ENCODE data around the gene NR0B2. TPM values are rescaled to one million over a fixed set of nuclear protein-coding genes. Genes with fewer than 3 reads are reported as not detected.

NR0B2 gene
- total and polyA plus RNA-seq, 2 of the 13 experiments (the other 11 are each of a cell fraction or from before 2014, with no cell fraction given): 72.5 to 133 TPM

- TF ChIP-seq ZNF710 (CRISPR knock-in tag; IDR thresholded peaks at IDR 0.05; ENCODE audit: borderline replicate concordance) (peak; percentile 92), TGIF2 (CRISPR knock-in tag; IDR thresholded peaks at IDR 0.05) (peak; percentile 64), JUN (CRISPR knock-in tag; IDR thresholded peaks at IDR 0.05) (peak; percentile 70; the same call in 1 of the 2 replicates), PCBP1 (IDR thresholded peaks at IDR 0.05; ENCODE audit: borderline replicate concordance, low read depth, low read length) (no peak), PAXIP1 (CRISPR knock-in tag; conservative IDR thresholded peaks at IDR 0.05) (peak; percentile 96), FOXP1 (IDR thresholded peaks at IDR 0.05) (0 out of 2 replicates have a peak, but pooled peaks have one; percentile 11), FOXP1 (CRISPR knock-in tag; IDR thresholded peaks at IDR 0.05) (peak; percentile 47; the same call in 1 of the 2 replicates), ATF7 (IDR thresholded peaks at IDR 0.05) (no peak), ATF7 (CRISPR knock-in tag; IDR thresholded peaks at IDR 0.05) (0 out of 2 replicates have a peak, but pooled peaks have one; percentile 58), MAFG (CRISPR knock-in tag; IDR thresholded peaks at IDR 0.05) (no peak), ARID2 (CRISPR knock-in tag; IDR thresholded peaks at IDR 0.05; ENCODE audit: borderline replicate concordance) (no peak), RBM39 (IDR thresholded peaks at IDR 0.05; ENCODE audit: low read depth, low read length, poor library complexity, severe bottlenecking) (no peak), KAT2B (IDR thresholded peaks at IDR 0.05; ENCODE audit: borderline replicate concordance, low read depth, low read length) (no peak), GATAD2A (CRISPR knock-in tag; IDR thresholded peaks at IDR 0.05) (peak; percentile 94), ZNF230 (CRISPR knock-in tag; IDR thresholded peaks at IDR 0.05) (no peak), CAMTA2 (CRISPR knock-in tag; IDR thresholded peaks at IDR 0.05; ENCODE audit: borderline replicate concordance) (no peak), PHF8 (CRISPR knock-in tag; IDR thresholded peaks at IDR 0.05) (0 out of 2 replicates have a peak, but pooled peaks have one; percentile 39), SP1 (IDR thresholded peaks at IDR 0.05) (no peak), SP1 (CRISPR knock-in tag; IDR thresholded peaks at IDR 0.05) (peak; percentile 52; the same call in 1 of the 2 replicates), ZSCAN20 (CRISPR knock-in tag; IDR thresholded peaks at IDR 0.05; ENCODE audit: borderline replicate concordance) (no peak), RARA (CRISPR knock-in tag; IDR thresholded peaks at IDR 0.05) (peak; percentile 99), U2AF1 (optimal IDR thresholded peaks at IDR 0.05; ENCODE audit: low read depth, low read length) (no peak)
- TF ChIP-seq, protein P1, sequence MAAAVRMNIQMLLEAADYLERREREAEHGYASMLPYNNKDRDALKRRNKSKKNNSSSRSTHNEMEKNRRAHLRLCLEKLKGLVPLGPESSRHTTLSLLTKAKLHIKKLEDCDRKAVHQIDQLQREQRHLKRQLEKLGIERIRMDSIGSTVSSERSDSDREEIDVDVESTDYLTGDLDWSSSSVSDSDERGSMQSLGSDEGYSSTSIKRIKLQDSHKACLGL (CRISPR knock-in tag; IDR thresholded peaks at IDR 0.05): no peak
- TF ChIP-seq, protein P2, sequence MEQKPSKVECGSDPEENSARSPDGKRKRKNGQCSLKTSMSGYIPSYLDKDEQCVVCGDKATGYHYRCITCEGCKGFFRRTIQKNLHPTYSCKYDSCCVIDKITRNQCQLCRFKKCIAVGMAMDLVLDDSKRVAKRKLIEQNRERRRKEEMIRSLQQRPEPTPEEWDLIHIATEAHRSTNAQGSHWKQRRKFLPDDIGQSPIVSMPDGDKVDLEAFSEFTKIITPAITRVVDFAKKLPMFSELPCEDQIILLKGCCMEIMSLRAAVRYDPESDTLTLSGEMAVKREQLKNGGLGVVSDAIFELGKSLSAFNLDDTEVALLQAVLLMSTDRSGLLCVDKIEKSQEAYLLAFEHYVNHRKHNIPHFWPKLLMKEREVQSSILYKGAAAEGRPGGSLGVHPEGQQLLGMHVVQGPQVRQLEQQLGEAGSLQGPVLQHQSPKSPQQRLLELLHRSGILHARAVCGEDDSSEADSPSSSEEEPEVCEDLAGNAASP (CRISPR knock-in tag; IDR thresholded peaks at IDR 0.05; ENCODE audit: borderline replicate concordance): peak; percentile 99
These were observed 24.4 kb upstream of the NR0B2 start (continued) for GRCh38 chr1:26938004-26938658.

All from HepG2 (cell line).